Gastrocnemius medialis (tissue), 4 donors: ENCODE measurements around the gene SGK1.

Source experiments
- POLR2A ChIP-seq, 2 donors: fragments of 450-650 bp; IDR thresholded peaks; one replicate each; pipeline ENCODE4 v1.6.1; 2017; ENCODE audit warnings: antibody characterized with exemption in 2 of 2, mild to moderate bottlenecking in 2 of 2, moderate library complexity in 2 of 2
- TF ChIP-seq, protein P1 (sequence below), 5 experiments: fragments of 450-650 bp in 3 of 5; fragments of 200-600 bp in 2 of 5; sonication (generic) in 2 of 5; IDR thresholded peaks in 4 of 5; conservative IDR thresholded peaks in 1 of 5; 1 replicate in 4 of 5; 2 replicates in 1 of 5; pipeline ENCODE4 v1.5.1; 2016 to 2019; ENCODE audit warnings: antibody characterized with exemption in 5 of 5, mild to moderate bottlenecking in 3 of 5, moderate library complexity in 3 of 5

DNA sequence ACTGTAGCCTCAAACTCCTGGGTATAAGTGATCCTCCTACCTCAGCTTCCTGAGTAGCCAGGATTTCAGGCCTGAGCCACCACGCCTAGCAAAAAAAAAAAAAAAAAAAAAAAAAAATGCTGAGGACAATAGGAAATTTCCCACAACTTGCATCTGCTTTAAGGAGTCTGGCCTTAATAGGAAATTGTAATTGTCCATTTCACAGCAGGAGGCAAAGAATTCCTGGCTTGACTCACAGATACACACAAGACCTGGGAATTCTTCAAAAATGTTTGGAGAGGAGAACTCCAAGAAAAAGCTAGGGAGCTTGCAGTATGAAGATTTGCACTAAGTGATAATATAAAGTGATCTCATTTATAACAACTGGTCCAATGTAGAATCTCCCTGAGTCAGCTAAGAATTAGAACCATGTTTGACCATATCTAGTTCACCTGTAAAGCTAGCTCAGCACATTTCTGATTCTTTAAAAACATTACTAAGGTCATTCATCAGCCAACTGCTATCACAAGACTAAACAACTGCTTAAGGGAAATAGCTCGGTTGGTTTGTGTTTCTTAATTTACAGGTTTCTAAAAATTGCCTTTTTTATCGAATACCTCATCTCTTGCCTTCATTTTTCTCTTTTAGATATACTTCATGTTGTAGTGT, 185.3 kb downstream of the SGK1 start:
- TF ChIP-seq, protein P1, sequence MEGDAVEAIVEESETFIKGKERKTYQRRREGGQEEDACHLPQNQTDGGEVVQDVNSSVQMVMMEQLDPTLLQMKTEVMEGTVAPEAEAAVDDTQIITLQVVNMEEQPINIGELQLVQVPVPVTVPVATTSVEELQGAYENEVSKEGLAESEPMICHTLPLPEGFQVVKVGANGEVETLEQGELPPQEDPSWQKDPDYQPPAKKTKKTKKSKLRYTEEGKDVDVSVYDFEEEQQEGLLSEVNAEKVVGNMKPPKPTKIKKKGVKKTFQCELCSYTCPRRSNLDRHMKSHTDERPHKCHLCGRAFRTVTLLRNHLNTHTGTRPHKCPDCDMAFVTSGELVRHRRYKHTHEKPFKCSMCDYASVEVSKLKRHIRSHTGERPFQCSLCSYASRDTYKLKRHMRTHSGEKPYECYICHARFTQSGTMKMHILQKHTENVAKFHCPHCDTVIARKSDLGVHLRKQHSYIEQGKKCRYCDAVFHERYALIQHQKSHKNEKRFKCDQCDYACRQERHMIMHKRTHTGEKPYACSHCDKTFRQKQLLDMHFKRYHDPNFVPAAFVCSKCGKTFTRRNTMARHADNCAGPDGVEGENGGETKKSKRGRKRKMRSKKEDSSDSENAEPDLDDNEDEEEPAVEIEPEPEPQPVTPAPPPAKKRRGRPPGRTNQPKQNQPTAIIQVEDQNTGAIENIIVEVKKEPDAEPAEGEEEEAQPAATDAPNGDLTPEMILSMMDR (IDR thresholded peaks at IDR 0.05 in 4 of 5, conservative IDR thresholded peaks at IDR 0.05 in 1 of 5): no peak
- TF ChIP-seq POLR2A (IDR thresholded peaks at IDR 0.05): no peak
